ENCODE measurements around the gene UBE3C. TPM values are rescaled to one million over a fixed set of nuclear protein-coding genes. Genes with fewer than 3 reads are reported as not detected.
A peak's percentile ranks its signal among the peaks of the same experiment; 100 is the strongest.

UBE3C gene
- total and polyA plus RNA-seq, 2 of the 13 experiments (the other 11 are each of a cell fraction or from before 2014, with no cell fraction given), result 27.0 to 48.2 TPM

DNA sequence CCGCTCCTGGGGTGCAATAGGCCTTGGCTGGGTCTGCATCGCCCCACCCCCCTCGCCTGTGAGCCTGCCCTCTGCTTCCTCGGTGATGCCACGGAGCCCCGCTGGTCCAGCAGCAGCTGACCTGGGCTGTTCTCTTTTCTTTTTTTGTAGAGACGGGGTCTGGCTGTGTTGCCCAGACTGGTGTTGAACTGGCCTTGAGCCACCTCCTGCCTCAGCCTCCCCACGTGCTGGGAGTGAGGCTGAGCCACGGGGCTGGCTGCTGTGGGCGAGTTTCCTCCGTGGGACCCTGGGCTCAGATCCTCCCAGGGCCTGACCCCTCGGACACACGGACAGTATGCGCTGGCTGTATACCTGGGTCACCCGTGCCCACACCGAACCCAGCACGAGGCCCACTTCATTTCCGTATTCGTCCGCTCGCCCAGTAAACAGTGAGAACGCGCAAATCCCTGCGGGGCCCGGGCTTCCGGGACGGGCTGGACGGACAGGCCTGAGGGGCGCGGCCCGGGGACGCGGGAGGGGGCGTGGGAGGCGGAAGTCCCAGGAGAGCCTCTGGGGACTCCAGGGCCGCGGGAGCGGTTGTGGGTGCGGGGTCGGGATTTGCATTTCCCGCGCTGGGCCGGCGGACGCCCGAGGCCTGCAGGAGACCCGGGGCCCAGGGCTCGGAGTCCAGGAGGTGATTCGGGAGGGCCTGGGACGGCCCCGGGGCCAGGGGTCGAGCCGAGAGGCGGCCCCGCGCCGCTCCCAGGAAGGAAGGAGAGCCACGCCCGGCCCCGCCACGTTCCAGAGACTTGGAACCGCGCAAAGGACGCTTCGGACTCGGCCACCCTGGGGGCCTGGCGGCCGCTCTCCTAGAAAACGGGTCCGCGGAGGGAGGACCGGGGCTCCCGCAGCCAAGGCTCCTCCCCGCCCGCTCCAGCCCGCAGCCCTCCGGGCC lies 140.3 kb downstream of the UBE3C start (continued):
- TF ChIP-seq ZNF713 (CRISPR knock-in tag; IDR thresholded peaks at IDR 0.05), result no peak
- TF ChIP-seq ZNF296 (CRISPR knock-in tag; conservative IDR thresholded peaks at IDR 0.05), result no peak
- no peak for TF ChIP-seq NR2F6 (IDR thresholded peaks at IDR 0.05)
- TF ChIP-seq NR2F6 (CRISPR knock-in tag; IDR thresholded peaks at IDR 0.05), result no peak
- TF ChIP-seq MIXL1 (CRISPR knock-in tag; IDR thresholded peaks at IDR 0.05), result no peak
- no peak for TF ChIP-seq HCFC1 (IDR thresholded peaks at IDR 0.05; ENCODE audit: low read depth, low read length)
- no peak for TF ChIP-seq ZNF644 (CRISPR knock-in tag; IDR thresholded peaks at IDR 0.05; ENCODE audit: low read depth)
- TF ChIP-seq YY1 (IDR thresholded peaks at IDR 0.05; ENCODE audit: insufficient read depth, insufficient replicate concordance, low read depth, low read length), result no peak
- TF ChIP-seq RXRB (CRISPR knock-in tag; IDR thresholded peaks at IDR 0.05; ENCODE audit: borderline replicate concordance), result no peak
- TF ChIP-seq, protein P1, sequence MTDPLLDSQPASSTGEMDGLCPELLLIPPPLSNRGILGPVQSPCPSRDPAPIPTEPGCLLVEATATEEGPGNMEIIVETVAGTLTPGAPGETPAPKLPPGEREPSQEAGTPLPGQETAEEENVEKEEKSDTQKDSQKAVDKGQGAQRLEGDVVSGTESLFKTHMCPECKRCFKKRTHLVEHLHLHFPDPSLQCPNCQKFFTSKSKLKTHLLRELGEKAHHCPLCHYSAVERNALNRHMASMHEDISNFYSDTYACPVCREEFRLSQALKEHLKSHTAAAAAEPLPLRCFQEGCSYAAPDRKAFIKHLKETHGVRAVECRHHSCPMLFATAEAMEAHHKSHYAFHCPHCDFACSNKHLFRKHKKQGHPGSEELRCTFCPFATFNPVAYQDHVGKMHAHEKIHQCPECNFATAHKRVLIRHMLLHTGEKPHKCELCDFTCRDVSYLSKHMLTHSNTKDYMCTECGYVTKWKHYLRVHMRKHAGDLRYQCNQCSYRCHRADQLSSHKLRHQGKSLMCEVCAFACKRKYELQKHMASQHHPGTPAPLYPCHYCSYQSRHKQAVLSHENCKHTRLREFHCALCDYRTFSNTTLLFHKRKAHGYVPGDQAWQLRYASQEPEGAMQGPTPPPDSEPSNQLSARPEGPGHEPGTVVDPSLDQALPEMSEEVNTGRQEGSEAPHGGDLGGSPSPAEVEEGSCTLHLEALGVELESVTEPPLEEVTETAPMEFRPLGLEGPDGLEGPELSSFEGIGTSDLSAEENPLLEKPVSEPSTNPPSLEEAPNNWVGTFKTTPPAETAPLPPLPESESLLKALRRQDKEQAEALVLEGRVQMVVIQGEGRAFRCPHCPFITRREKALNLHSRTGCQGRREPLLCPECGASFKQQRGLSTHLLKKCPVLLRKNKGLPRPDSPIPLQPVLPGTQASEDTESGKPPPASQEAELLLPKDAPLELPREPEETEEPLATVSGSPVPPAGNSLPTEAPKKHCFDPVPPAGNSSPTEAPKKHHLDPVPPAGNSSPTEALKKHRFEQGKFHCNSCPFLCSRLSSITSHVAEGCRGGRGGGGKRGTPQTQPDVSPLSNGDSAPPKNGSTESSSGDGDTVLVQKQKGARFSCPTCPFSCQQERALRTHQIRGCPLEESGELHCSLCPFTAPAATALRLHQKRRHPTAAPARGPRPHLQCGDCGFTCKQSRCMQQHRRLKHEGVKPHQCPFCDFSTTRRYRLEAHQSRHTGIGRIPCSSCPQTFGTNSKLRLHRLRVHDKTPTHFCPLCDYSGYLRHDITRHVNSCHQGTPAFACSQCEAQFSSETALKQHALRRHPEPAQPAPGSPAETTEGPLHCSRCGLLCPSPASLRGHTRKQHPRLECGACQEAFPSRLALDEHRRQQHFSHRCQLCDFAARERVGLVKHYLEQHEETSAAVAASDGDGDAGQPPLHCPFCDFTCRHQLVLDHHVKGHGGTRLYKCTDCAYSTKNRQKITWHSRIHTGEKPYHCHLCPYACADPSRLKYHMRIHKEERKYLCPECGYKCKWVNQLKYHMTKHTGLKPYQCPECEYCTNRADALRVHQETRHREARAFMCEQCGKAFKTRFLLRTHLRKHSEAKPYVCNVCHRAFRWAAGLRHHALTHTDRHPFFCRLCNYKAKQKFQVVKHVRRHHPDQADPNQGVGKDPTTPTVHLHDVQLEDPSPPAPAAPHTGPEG (CRISPR knock-in tag; IDR thresholded peaks at IDR 0.05), result 0 out of 2 replicates have a peak, but pooled peaks have one; percentile 58
- TF ChIP-seq, protein P2, sequence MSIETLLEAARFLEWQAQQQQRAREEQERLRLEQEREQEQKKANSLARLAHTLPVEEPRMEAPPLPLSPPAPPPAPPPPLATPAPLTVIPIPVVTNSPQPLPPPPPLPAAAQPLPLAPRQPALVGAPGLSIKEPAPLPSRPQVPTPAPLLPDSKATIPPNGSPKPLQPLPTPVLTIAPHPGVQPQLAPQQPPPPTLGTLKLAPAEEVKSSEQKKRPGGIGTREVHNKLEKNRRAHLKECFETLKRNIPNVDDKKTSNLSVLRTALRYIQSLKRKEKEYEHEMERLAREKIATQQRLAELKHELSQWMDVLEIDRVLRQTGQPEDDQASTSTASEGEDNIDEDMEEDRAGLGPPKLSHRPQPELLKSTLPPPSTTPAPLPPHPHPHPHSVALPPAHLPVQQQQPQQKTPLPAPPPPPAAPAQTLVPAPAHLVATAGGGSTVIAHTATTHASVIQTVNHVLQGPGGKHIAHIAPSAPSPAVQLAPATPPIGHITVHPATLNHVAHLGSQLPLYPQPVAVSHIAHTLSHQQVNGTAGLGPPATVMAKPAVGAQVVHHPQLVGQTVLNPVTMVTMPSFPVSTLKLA (IDR thresholded peaks at IDR 0.05), result no peak
- TF ChIP-seq LCORL (IDR thresholded peaks at IDR 0.05), result no peak
- TF ChIP-seq LCORL (CRISPR knock-in tag; IDR thresholded peaks at IDR 0.05), result no peak
- no peak for TF ChIP-seq ZNF589 (CRISPR knock-in tag; conservative IDR thresholded peaks at IDR 0.05)
- TF ChIP-seq, protein P3, sequence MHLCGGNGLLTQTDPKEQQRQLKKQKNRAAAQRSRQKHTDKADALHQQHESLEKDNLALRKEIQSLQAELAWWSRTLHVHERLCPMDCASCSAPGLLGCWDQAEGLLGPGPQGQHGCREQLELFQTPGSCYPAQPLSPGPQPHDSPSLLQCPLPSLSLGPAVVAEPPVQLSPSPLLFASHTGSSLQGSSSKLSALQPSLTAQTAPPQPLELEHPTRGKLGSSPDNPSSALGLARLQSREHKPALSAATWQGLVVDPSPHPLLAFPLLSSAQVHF (CRISPR knock-in tag; IDR thresholded peaks at IDR 0.05), result 0 out of 2 replicates have a peak, but pooled peaks have one; percentile 38
- no peak for TF ChIP-seq ZNF367 (CRISPR knock-in tag; IDR thresholded peaks at IDR 0.05; ENCODE audit: borderline replicate concordance)
- TF ChIP-seq ZFX (CRISPR knock-in tag; IDR thresholded peaks at IDR 0.05; ENCODE audit: low read depth), result peak; percentile 69
- no peak for TF ChIP-seq ZNF782 (CRISPR knock-in tag; IDR thresholded peaks at IDR 0.05; ENCODE audit: borderline replicate concordance)
- no peak for TF ChIP-seq NFKBIZ (CRISPR knock-in tag; IDR thresholded peaks at IDR 0.05)
- TF ChIP-seq ZNF772 (CRISPR knock-in tag; IDR thresholded peaks at IDR 0.05), result 0 out of 2 replicates have a peak, but pooled peaks have one; percentile 22
- TF ChIP-seq, protein P4, sequence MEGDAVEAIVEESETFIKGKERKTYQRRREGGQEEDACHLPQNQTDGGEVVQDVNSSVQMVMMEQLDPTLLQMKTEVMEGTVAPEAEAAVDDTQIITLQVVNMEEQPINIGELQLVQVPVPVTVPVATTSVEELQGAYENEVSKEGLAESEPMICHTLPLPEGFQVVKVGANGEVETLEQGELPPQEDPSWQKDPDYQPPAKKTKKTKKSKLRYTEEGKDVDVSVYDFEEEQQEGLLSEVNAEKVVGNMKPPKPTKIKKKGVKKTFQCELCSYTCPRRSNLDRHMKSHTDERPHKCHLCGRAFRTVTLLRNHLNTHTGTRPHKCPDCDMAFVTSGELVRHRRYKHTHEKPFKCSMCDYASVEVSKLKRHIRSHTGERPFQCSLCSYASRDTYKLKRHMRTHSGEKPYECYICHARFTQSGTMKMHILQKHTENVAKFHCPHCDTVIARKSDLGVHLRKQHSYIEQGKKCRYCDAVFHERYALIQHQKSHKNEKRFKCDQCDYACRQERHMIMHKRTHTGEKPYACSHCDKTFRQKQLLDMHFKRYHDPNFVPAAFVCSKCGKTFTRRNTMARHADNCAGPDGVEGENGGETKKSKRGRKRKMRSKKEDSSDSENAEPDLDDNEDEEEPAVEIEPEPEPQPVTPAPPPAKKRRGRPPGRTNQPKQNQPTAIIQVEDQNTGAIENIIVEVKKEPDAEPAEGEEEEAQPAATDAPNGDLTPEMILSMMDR (CRISPR knock-in tag; IDR thresholded peaks at IDR 0.05), result 0 out of 2 replicates have a peak, but pooled peaks have one; percentile 6

Data from HepG2 (cell line).